HL-60 (cell line): ENCODE measurements around the gene SRGAP3.

Experiments used
- GABPA ChIP-seq: IDR thresholded peaks from 2 replicates; pipeline ENCODE4 v1.6.1; 2012; ENCODE audit warnings: low read depth
- POLR2AphosphoS5 ChIP-seq: IDR thresholded peaks from 2 replicates; pipeline ENCODE4 v1.6.1; 2012; ENCODE audit warnings: low read depth
- REST ChIP-seq: IDR thresholded peaks from 2 replicates; pipeline ENCODE4 v1.6.1; 2012; ENCODE audit warnings: low read depth; ENCODE audit not compliant: insufficient replicate concordance
- SPI1 ChIP-seq: IDR thresholded peaks from 2 replicates; pipeline ENCODE4 v1.6.1; 2012; ENCODE audit warnings: low read depth, mild to moderate bottlenecking, borderline replicate concordance
- TF ChIP-seq, protein P1 (sequence below): IDR thresholded peaks from one replicate; pipeline ENCODE4 v1.5.1; 2011; ENCODE audit warnings: low read length, control low read depth, inconsistent platforms; ENCODE audit not compliant: insufficient read depth

DNA sequence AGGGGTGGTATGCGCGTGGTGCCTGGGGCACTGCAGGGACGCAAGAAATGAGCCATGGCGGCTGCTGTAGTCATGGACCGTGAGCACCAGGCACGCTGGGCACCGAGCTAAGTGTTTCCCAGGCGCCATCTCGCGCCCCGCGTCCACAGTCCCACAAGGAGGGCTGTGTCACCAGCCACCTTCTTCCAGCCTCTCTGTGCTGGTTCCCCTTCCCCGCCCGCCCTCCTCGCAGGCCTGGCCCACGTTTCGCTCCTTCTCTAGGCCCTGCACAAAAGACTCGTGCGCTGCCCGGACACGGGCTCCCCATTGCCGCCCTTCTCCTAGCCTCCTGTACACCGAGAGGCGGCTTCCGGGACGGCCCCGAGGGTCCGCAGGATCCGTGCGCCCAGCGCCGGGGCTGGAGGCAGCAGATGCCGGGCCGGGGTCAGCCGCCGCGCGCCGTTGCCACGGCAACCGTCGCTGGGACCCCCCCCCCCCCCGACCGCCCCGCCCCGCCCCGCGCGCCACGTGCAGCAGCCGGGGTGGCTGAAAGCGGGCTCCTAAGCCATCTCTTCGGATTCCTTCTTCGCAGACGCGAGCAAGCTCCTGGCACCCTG, 113.4 kb downstream of the SRGAP3 start:
- TF ChIP-seq, protein P1, sequence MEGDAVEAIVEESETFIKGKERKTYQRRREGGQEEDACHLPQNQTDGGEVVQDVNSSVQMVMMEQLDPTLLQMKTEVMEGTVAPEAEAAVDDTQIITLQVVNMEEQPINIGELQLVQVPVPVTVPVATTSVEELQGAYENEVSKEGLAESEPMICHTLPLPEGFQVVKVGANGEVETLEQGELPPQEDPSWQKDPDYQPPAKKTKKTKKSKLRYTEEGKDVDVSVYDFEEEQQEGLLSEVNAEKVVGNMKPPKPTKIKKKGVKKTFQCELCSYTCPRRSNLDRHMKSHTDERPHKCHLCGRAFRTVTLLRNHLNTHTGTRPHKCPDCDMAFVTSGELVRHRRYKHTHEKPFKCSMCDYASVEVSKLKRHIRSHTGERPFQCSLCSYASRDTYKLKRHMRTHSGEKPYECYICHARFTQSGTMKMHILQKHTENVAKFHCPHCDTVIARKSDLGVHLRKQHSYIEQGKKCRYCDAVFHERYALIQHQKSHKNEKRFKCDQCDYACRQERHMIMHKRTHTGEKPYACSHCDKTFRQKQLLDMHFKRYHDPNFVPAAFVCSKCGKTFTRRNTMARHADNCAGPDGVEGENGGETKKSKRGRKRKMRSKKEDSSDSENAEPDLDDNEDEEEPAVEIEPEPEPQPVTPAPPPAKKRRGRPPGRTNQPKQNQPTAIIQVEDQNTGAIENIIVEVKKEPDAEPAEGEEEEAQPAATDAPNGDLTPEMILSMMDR, result no peak
- TF ChIP-seq GABPA (no peak), POLR2AphosphoS5 (no peak), REST (no peak), SPI1 (no peak)
